Airway epithelial cell (primary cell): Measurements from ENCODE around the gene DTD1. TPM values are rescaled to one million over a fixed set of nuclear protein-coding genes. Genes with fewer than 3 reads are reported as not detected.

Experiments
- total RNA-seq: library from RNA; depleted of rRNA; stranded (reverse); fragments of >200 nt; gene quantifications from 2 replicates; pipeline ENCODE4 v1.2.3, GENCODE V29; 2015

DTD1 gene
- total RNA-seq = 70.8 and 96.8 TPM in 2 replicates

DNA sequence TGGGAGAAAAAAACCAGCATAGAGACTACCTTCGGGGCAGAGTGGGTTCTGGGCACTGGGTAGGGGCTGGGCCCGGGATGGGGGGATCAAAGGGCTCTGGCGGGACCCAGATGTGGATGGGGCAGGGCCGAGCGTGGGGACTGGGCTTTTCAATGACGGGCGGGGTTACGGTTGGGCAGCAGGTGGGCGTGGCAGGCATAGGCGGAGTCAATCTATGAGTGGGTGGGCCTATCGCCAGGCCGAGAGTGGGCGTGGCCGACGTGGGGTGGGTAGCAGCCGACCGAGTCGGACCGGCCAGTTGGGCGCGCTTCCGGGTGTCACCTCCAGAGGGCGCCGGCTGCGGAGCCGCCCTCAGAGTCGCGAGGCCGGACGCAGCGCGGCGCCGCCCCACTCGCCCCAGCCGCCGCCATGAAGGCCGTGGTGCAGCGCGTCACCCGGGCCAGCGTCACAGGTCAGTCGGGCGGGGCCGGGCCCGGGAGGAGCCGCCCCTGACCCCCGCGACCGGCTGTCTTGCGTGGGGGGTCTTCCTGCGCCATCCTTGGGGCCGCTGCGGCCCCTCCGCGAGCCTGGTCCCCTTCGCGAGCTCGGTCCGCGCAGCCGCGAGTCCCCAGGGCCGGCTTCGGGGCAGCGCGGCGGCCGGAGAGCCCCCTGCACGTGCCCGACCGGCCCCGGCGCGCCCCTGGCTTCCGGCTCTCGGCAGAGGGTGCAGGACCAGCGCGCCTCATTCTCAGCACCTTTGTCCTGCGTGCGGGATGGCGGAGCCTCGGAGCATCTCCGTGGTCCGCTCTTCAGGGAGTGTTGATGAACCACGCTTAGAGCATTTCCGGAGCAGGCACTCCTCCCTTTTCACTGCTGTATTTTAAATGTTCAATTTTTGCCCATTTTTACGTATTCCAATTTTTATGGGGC lies at the start of gene DTD1:
DTD1 (plus strand) TSS at position 390 of the 909 bp plus-strand sequence; CDS start at position 409, 19 bp downstream.

DNA sequence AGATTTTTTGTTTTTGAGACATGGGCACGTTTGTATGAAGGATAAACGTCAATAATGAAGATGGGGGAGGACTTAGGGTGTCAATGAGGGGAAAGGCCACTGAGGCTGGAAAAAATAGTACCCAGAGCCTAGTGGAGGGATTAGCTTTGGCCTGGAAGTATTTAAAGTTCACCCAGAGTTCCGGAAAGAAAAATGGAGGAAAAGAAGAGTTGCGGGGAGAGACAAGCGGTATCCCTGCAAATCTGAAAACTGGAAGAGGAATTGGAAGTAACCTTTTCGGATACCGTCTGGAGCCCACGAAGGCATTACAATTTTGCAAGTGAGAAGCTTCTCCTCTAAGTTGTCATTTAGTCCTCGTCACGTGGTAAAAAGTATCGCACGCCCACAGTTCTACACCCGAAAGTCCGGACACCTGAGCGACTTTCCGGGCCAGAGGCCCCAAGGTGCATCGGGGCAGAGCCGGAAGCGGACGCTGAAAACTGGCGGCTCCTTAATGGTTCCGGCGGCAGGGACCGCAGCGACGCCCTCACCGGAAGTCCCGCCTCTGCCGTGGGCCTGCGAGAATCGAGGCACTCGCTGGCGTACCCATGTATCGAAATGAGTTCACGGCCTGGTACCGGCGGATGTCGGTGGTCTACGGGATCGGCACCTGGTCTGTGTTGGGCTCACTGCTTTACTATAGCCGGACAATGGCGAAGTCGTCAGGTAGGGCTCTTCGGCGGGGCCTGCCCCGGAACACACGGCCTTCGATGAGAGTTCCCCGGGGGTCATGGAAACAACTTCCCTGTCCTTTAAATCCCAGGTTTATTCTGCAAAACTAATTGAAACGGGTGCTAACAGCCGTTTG lies 20.7 kb upstream of the DTD1 start, which contains the start of gene SMIM26:
SMIM26 (plus strand) TSS at position 541 of the 847 bp plus-strand sequence; CDS start at position 588, 47 bp downstream.

DNA sequence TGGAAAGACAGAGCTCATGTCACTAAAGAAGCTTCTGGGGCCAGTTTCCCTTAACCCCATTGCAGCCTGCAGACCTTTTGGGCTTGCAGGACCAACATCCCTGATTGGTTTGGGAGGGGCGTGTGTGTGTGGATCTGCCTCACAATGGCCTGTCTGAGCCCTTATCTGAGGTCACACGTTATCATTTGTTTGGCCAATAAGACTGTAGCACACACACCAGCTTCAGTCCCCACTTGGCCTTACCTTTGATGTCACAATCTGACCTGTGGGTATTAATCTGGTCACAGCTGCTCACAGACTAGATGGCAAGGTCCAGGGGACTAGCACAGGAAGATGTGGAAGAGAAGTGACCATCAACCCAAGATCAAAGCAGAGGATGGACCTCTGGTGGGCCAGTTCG lies 225.6 kb downstream of the DTD1 start, which contains the start of gene SCP2D1:
SCP2D1 (plus strand) TSS at position 301 of the 400 bp plus-strand sequence; CDS start at position 334, 33 bp downstream.

Other genes starting within 250 kb of the DTD1 start
- gene DZANK1, start 121.0 kb upstream of the DTD1 start, total RNA-seq = 0.71 and 1.1 TPM in 2 replicates
- 9.7 and 14.2 TPM in 2 replicates for gene POLR3F, start 120.7 kb upstream of the DTD1 start, total RNA-seq
- gene RBBP9, start 90.8 kb upstream of the DTD1 start, total RNA-seq = 10.0 and 20.9 TPM in 2 replicates
- gene SEC23B, start 80.1 kb upstream of the DTD1 start, total RNA-seq = 52.3 and 65.9 TPM in 2 replicates
- gene SMIM26, start 20.6 kb upstream of the DTD1 start, total RNA-seq = 81.5 and 146 TPM in 2 replicates
- gene SCP2D1, start 225.7 kb downstream of the DTD1 start, total RNA-seq = not detected in 2 replicates